Natural killer cell (primary cell): ENCODE results near the gene NRP2. TPM values are rescaled to one million over a fixed set of nuclear protein-coding genes. Genes with fewer than 3 reads are reported as not detected.

ENCODE experiments used
- ATAC-seq, 3 donors: fragments of 150-1000 bp in 2 of 3; fragments of 200-7000 bp in 1 of 3; cut with Tn5 transposase; 1 replicate in 1 of 3; 2 replicates in 2 of 3; pipeline ENCODE4 v1.10.0; 2021; ENCODE audit warnings: mild to moderate bottlenecking in 2 of 3, moderate library complexity in 2 of 3
- DNase-seq, 2 donors: peaks; one replicate each; pipeline versions ENCODE4 v3.0.0 to v3.0.0-alpha.2; 2013 to 2021; ENCODE audit warnings: mixed read lengths in 1 of 2
- H3K27ac ChIP-seq: one replicate; pipeline ENCODE4 v1.5.1; 2013; ENCODE audit warnings: mild to moderate bottlenecking, low read length
- H3K27me3 ChIP-seq: one replicate; pipeline ENCODE4 v1.6.1; 2013; ENCODE audit warnings: low read length; ENCODE audit not compliant: control insufficient read depth, insufficient read depth
- H3K36me3 ChIP-seq: one replicate; pipeline ENCODE4 v1.6.1; 2013; ENCODE audit warnings: low read length; ENCODE audit not compliant: control insufficient read depth, insufficient read depth
- H3K4me1 ChIP-seq: one replicate; pipeline ENCODE4 v1.6.1; 2013; ENCODE audit warnings: low read length; ENCODE audit not compliant: control insufficient read depth, insufficient read depth
- H3K4me3 ChIP-seq: one replicate; pipeline ENCODE4 v1.5.1; 2013; ENCODE audit warnings: low read length
- H3K9me3 ChIP-seq: one replicate; pipeline ENCODE4 v1.6.1; 2013; ENCODE audit warnings: low read length; ENCODE audit not compliant: control insufficient read depth, insufficient read depth
- H3K27ac Mint-ChIP-seq, 2 donors: one replicate each; pipeline ENCODE4 v1.8.0; 2022; ENCODE audit warnings: mild to moderate bottlenecking in 2 of 2, mixed read lengths in 2 of 2, moderate library complexity in 1 of 2
- H3K27me3 Mint-ChIP-seq, 2 donors: one replicate each; pipeline ENCODE4 v1.8.0; 2022; ENCODE audit warnings: low read depth in 2 of 2, mixed read lengths in 2 of 2
- H3K36me3 Mint-ChIP-seq: one replicate; pipeline ENCODE4 v1.8.0; 2022; ENCODE audit warnings: mixed read lengths
- H3K4me1 Mint-ChIP-seq, 2 donors: one replicate each; pipeline ENCODE4 v1.8.0; 2022; ENCODE audit warnings: mixed read lengths in 2 of 2
- H3K4me3 Mint-ChIP-seq: one replicate; pipeline ENCODE4 v1.8.0; 2022; ENCODE audit warnings: mild to moderate bottlenecking, moderate library complexity, mixed read lengths
- H3K9me3 Mint-ChIP-seq, 2 donors: one replicate each; pipeline ENCODE4 v1.8.0; 2022; ENCODE audit warnings: mixed read lengths in 2 of 2
- WGBS: methylation state at CpG from one replicate; pipeline ENCODE4 v1.1.7; 2013; ENCODE audit warnings: missing lambda C conversion rate; ENCODE audit not compliant: insufficient coverage; 5-methylcytosine and 5-hydroxymethylcytosine counted together
- intact Hi-C: fragments of 100-400 bp; cut with micrococcal nuclease; formaldehyde crosslinking; loops from one replicate; pipeline ENCODE4 v1.14.2; 2022
- total RNA-seq, 4 donors: library from RNA; stranded (reverse); fragments of 120-200 nt in 1 of 4; gene quantifications; one replicate each; pipeline versions ENCODE4 v1.2.3 to v1.2.4, GENCODE V29; 2013 to 2022
- TF ChIP-seq, protein P1 (sequence below): fragments of 200-600 bp; IDR thresholded peaks from one replicate; pipeline ENCODE4 v1.8.0; 2022; ENCODE audit warnings: antibody characterized with exemption

NRP2 gene
- total RNA-seq, 3 donors from 2014 or later (not counting 1 experiment from before 2014, with no cell fraction given): 0.40 TPM; not detected in 2

DNA sequence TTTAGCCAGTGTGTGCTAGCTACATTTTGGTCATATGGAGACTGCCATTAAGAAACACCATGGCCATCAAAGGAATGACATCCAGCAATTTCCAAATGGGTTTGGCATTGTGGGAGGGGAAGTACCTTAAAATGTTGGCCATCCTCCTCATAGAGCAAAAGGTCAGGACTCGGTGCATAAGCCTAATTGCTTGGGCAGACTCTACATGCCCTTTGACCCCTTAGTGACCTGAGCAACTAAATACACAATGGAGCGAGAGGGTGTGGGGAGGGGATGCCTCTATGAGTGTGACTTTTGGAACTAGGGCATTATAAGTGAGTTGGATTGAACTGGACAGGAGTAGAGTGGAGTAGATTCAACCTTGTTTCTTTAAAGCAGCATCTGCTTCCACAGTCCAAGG, 44.9 kb downstream of the NRP2 start:
- intact Hi-C loops: no loop called here
- TF ChIP-seq, protein P1, sequence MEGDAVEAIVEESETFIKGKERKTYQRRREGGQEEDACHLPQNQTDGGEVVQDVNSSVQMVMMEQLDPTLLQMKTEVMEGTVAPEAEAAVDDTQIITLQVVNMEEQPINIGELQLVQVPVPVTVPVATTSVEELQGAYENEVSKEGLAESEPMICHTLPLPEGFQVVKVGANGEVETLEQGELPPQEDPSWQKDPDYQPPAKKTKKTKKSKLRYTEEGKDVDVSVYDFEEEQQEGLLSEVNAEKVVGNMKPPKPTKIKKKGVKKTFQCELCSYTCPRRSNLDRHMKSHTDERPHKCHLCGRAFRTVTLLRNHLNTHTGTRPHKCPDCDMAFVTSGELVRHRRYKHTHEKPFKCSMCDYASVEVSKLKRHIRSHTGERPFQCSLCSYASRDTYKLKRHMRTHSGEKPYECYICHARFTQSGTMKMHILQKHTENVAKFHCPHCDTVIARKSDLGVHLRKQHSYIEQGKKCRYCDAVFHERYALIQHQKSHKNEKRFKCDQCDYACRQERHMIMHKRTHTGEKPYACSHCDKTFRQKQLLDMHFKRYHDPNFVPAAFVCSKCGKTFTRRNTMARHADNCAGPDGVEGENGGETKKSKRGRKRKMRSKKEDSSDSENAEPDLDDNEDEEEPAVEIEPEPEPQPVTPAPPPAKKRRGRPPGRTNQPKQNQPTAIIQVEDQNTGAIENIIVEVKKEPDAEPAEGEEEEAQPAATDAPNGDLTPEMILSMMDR: no peak
- no peaks in the 10 kb centered on the region for H3K4me1 Mint-ChIP-seq
- DNase-seq (no peak), ATAC-seq (no peak)
- no peaks in the 10 kb centered on the region for H3K36me3 Mint-ChIP-seq
- Histone ChIP-seq H3K27me3 (no peaks in the 10 kb centered on the region), H3K36me3 (no peaks in the 10 kb centered on the region), H3K27ac (no peak overlapping the region), H3K4me1 (no peaks in the 10 kb centered on the region), H3K4me3 (no peak overlapping the region), H3K9me3 (no peaks in the 10 kb centered on the region)
- no peak overlapping the region for H3K4me3 Mint-ChIP-seq
- no peak overlapping the region for H3K27ac Mint-ChIP-seq
- 96% methylated on average over 2 of the region's 2 CpGs for WGBS
- H3K9me3 Mint-ChIP-seq: no peaks in the 10 kb centered on the region
- no peaks in the 10 kb centered on the region for H3K27me3 Mint-ChIP-seq

DNA sequence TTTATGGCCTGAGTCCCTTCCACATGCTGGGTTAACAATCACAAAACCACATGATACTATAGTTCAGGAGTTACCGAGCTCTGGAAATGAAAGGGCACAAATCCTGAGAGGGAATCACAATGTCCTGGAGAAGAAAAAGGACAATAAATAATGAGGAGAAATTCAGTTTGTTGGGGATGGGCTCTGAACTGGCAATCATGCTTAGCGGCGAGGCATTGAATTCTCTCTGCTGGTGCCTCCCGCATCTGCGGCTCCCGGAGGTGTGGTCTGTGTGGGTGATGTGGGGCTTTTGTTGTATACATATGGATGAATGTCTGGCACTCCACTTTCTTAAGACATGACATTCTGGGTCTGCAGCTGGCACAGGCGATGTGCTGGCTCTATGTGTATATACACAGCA, 46.1 kb downstream of the NRP2 start:
- Mint-ChIP-seq H3K4me3 (no peak overlapping the region), H3K27ac (no peak overlapping the region), H3K4me1 (no peaks in the 10 kb centered on the region), H3K36me3 (no peaks in the 10 kb centered on the region), H3K9me3 (no peaks in the 10 kb centered on the region), H3K27me3 (no peaks in the 10 kb centered on the region)
- Histone ChIP-seq H3K4me3 (no peak overlapping the region), H3K27me3 (no peaks in the 10 kb centered on the region), H3K9me3 (no peaks in the 10 kb centered on the region), H3K36me3 (no peaks in the 10 kb centered on the region), H3K27ac (no peak overlapping the region), H3K4me1 (no peaks in the 10 kb centered on the region)
- TF ChIP-seq, protein P1: no peak
- intact Hi-C loops: no loop called here
- ATAC-seq: no peak
- DNase-seq: no peak
- 91% methylated on average over 7 of the region's 7 CpGs for WGBS

DNA sequence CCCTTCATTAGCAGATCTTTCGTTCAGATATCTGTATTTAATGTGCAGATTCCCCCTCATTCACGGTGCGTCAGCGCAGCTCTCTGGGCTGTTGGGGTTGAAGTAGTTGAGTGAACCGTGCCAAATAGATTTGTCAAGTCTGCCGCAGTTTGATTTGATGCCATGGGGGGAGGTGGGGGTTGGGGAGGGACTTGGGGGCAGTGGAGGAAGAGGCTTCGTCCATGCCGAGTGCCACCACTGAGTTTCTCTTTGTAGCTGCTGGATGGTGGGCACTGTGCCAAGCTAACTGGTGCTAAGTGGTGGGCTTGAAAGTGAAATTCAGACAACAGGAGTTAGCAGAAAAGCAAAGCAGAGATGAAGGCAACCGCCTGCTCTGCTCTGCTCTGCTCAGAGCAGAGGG, 47.9 kb downstream of the NRP2 start:
- DNase-seq (no peak), ATAC-seq (no peak)
- Mint-ChIP-seq H3K36me3 (no peaks in the 10 kb centered on the region), H3K27ac (no peak overlapping the region), H3K27me3 (peaks cover 0 to 3% of the 10 kb centered on the region in 2 donors), H3K4me3 (no peak overlapping the region), H3K4me1 (no peaks in the 10 kb centered on the region), H3K9me3 (no peaks in the 10 kb centered on the region)
- 71% methylated on average over 9 of the region's 9 CpGs for WGBS
- TF ChIP-seq, protein P1: no peak
- Histone ChIP-seq H3K36me3 (no peaks in the 10 kb centered on the region), H3K4me3 (no peak overlapping the region), H3K27ac (no peak overlapping the region), H3K9me3 (no peaks in the 10 kb centered on the region), H3K27me3 (no peaks in the 10 kb centered on the region), H3K4me1 (no peaks in the 10 kb centered on the region)
- intact Hi-C loops: no loop called here
